Liver (tissue), 9 donors: Measurements from ENCODE around the gene IL10. TPM values are rescaled to one million over a fixed set of nuclear protein-coding genes. Genes with fewer than 3 reads are reported as not detected.

ENCODE experiments used
- DNase-seq: peaks from one replicate; pipeline ENCODE4 v3.0.0-alpha.2; 2017; ENCODE audit warnings: low spot score
- H3K27ac ChIP-seq, 2 donors: one replicate each; pipeline ENCODE4 v1.7.0; 2013; ENCODE audit warnings: inconsistent platforms in 2 of 2, low read length in 2 of 2, control low read depth in 1 of 2, low read depth in 1 of 2, mild to moderate bottlenecking in 1 of 2
- H3K27me3 ChIP-seq, 4 donors: one replicate each; pipeline versions ENCODE4 v1.6.1 to v1.7.0; 2013; ENCODE audit warnings: low read length in 3 of 4, inconsistent platforms in 1 of 4, mild to moderate bottlenecking in 1 of 4, moderate library complexity in 1 of 4; ENCODE audit not compliant: control insufficient read depth in 4 of 4, insufficient read depth in 4 of 4
- H3K36me3 ChIP-seq, 4 donors: one replicate each; pipeline versions ENCODE4 v1.6.1 to v1.7.0; 2013; ENCODE audit warnings: low read length in 3 of 4, mild to moderate bottlenecking in 3 of 4, low read depth in 1 of 4, moderate library complexity in 1 of 4; ENCODE audit not compliant: control insufficient read depth in 4 of 4, insufficient read depth in 3 of 4
- H3K4me1 ChIP-seq, 4 donors: one replicate each; pipeline versions ENCODE4 v1.6.1 to v1.7.0; 2013; ENCODE audit warnings: low read length in 3 of 4, mild to moderate bottlenecking in 3 of 4, moderate library complexity in 1 of 4; ENCODE audit not compliant: control insufficient read depth in 4 of 4, insufficient read depth in 4 of 4
- H3K4me3 ChIP-seq, 3 donors: one replicate each; pipeline versions ENCODE4 v1.6.1 to v1.7.0; 2013; ENCODE audit warnings: low read length in 3 of 3, control low read depth in 1 of 3, low read depth in 1 of 3, mild to moderate bottlenecking in 1 of 3
- H3K9ac ChIP-seq, 2 donors: one replicate each; pipeline ENCODE4 v1.7.0; 2013; ENCODE audit warnings: low read length in 2 of 2, mild to moderate bottlenecking in 2 of 2, moderate library complexity in 2 of 2, control low read depth in 1 of 2, low read depth in 1 of 2
- H3K9me3 ChIP-seq, 4 donors: one replicate each; pipeline versions ENCODE4 v1.6.1 to v1.7.0; 2013; ENCODE audit warnings: low read length in 3 of 4; ENCODE audit not compliant: control insufficient read depth in 4 of 4
- EGR1 ChIP-seq, 2 donors: IDR thresholded peaks; 2 replicates each; pipeline ENCODE4 v1.6.1; 2016 to 2018; ENCODE audit warnings: antibody characterized with exemption in 2 of 2, low read depth in 2 of 2
- FOXA2 ChIP-seq: IDR thresholded peaks from 2 replicates; pipeline ENCODE4 v1.6.1; 2016; ENCODE audit warnings: antibody characterized with exemption
- GABPA ChIP-seq, 2 donors: IDR thresholded peaks in 1 of 2; conservative IDR thresholded peaks in 1 of 2; 2 replicates each; pipeline ENCODE4 v1.6.1; 2016; ENCODE audit warnings: antibody characterized with exemption in 2 of 2, mild to moderate bottlenecking in 1 of 2, moderate library complexity in 1 of 2
- HNF4A ChIP-seq, 2 donors: conservative IDR thresholded peaks; 2 replicates each; pipeline ENCODE4 v1.6.1; 2016; ENCODE audit warnings: antibody characterized with exemption in 2 of 2, mild to moderate bottlenecking in 2 of 2
- HNF4G ChIP-seq: IDR thresholded peaks from 2 replicates; pipeline ENCODE4 v1.6.1; 2016; ENCODE audit warnings: antibody characterized with exemption
- JUND ChIP-seq, 2 donors: IDR thresholded peaks; 2 replicates each; pipeline ENCODE4 v1.6.1; 2016; ENCODE audit warnings: antibody characterized with exemption in 2 of 2
- NR2F2 ChIP-seq: IDR thresholded peaks from 2 replicates; pipeline ENCODE4 v1.6.1; 2016; ENCODE audit warnings: antibody characterized with exemption
- RAD21 ChIP-seq, 2 donors: IDR thresholded peaks; 2 replicates each; pipeline ENCODE4 v1.6.1; 2016; ENCODE audit warnings: antibody characterized with exemption in 2 of 2, mild to moderate bottlenecking in 2 of 2
- SP1 ChIP-seq: IDR thresholded peaks from 2 replicates; pipeline ENCODE4 v1.6.1; 2018; ENCODE audit warnings: antibody characterized with exemption, mild to moderate bottlenecking
- TAF1 ChIP-seq: conservative IDR thresholded peaks from 2 replicates; pipeline ENCODE4 v1.6.1; 2016; ENCODE audit warnings: antibody characterized with exemption, mild to moderate bottlenecking
- YY1 ChIP-seq: IDR thresholded peaks from 2 replicates; pipeline ENCODE4 v1.6.1; 2016; ENCODE audit warnings: antibody characterized with exemption, mild to moderate bottlenecking
- WGBS: extraction: QIAGEN DNeasy Blood & Tissue Kit; methylation state at CpG from one replicate; pipeline ENCODE4 v1.1.7; 2013; 5-methylcytosine and 5-hydroxymethylcytosine counted together
- polyA plus RNA-seq, 2 donors: library from polyadenylated mRNA; stranded (reverse) in 1 of 2; unstranded in 1 of 2; fragments of 200-250 nt in 1 of 2; fragments of >200 nt in 1 of 2; fragmentation: Nextera tagmentation in 1 of 2; extraction: Ambion mirVana in 1 of 2; gene quantifications; one replicate each; pipeline versions ENCODE4 v1.2.1 to v1.2.3, GENCODE V29; 2013 to 2015
- total RNA-seq, 2 donors: library from RNA; depleted of rRNA; stranded (reverse); fragments of >200 nt; gene quantifications; one replicate each; pipeline ENCODE4 v1.2.3, GENCODE V29; 2014
- TF ChIP-seq, protein P1 (sequence below): fragments of 150-350 bp; IDR thresholded peaks from 2 replicates; pipeline ENCODE4 v1.5.1; 2017; ENCODE audit warnings: improper control_type of control experiment, low read depth, low read length; ENCODE audit not compliant: missing input control
- TF ChIP-seq, protein P2 (sequence below): IDR thresholded peaks from 2 replicates; pipeline ENCODE4 v1.6.1; 2016; ENCODE audit warnings: antibody characterized with exemption
- TF ChIP-seq, protein P3 (sequence below): IDR thresholded peaks from 2 replicates; pipeline ENCODE4 v1.6.1; 2016; ENCODE audit warnings: antibody characterized with exemption
- TF ChIP-seq, protein P4 (sequence below): IDR thresholded peaks from 2 replicates; pipeline ENCODE4 v1.6.1; 2016; ENCODE audit warnings: antibody characterized with exemption
- TF ChIP-seq, protein P5 (sequence below): IDR thresholded peaks from 2 replicates; pipeline ENCODE4 v1.6.1; 2016; ENCODE audit warnings: antibody characterized with exemption, mild to moderate bottlenecking
- donor health status: healthy.
- donor health status: healthy.
- donor health status: healthy.
- donor health status: healthy.
- donor health status: healthy.

IL10 gene
- total and polyA plus RNA-seq, 4 donors = 0.23 to 1.4 (median 0.59) TPM

DNA sequence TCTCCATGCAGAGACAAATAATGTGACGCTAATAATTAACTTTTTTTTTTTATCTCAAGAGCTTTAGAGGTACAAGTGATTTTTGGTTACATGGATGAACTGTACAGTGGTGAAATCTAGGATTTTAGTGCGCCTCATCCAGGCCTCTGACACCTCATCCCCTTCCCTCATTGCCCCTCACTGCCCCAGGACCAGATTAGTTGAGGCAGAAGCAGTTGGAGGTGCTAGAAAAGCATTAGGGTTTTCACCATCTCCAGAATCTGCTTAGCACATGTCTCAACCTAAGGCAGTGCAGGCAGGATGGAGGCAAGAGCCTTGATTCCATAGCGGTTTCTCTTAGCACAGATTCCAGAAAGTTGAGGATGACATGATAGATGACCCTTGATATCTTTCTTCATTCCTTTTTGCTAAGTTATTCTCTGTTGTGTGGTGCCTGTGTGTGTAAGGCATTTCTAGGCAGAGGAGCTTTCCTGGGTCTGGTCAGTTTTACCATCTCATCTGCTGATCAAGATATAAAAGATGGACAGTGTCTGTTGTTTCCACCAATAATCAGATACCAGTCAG, 16.3 kb upstream of the IL10 start:
- no peaks in the 10 kb centered on the region for H3K4me1 ChIP-seq
- no peaks in the 10 kb centered on the region for H3K9me3 ChIP-seq
- no peak overlapping the region for H3K4me3 ChIP-seq
- no peaks in the 10 kb centered on the region for H3K27me3 ChIP-seq
- no peak overlapping the region for H3K27ac ChIP-seq
- DNase-seq = no peak
- 98% methylated on average over 3 of the region's 3 CpGs for WGBS
- no peak for TF ChIP-seq HNF4A (conservative IDR thresholded peaks at IDR 0.05)
- TF ChIP-seq HNF4G = no peak
- H3K9ac ChIP-seq = no peak overlapping the region
- H3K36me3 ChIP-seq = no peaks in the 10 kb centered on the region

DNA sequence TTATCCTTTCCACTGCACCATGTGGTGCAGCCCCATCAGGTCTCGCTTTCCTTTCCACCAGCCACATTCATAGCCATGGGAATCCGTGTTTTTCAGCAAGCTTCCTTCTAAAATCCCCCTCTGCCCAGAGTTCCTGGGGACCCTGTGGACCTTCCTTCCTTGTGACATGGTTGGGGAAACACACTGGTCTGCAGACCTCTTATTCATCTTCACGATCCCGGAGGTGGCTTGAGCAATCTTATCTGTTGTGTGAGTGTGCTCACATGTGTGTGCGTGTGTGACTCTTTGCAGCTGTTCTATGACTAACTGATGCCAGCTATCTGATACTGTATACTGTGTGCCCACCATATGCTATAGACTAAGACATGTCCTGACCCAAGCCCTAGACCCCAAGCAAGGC, 15.6 kb upstream of the IL10 start:
- TF ChIP-seq, protein P1, sequence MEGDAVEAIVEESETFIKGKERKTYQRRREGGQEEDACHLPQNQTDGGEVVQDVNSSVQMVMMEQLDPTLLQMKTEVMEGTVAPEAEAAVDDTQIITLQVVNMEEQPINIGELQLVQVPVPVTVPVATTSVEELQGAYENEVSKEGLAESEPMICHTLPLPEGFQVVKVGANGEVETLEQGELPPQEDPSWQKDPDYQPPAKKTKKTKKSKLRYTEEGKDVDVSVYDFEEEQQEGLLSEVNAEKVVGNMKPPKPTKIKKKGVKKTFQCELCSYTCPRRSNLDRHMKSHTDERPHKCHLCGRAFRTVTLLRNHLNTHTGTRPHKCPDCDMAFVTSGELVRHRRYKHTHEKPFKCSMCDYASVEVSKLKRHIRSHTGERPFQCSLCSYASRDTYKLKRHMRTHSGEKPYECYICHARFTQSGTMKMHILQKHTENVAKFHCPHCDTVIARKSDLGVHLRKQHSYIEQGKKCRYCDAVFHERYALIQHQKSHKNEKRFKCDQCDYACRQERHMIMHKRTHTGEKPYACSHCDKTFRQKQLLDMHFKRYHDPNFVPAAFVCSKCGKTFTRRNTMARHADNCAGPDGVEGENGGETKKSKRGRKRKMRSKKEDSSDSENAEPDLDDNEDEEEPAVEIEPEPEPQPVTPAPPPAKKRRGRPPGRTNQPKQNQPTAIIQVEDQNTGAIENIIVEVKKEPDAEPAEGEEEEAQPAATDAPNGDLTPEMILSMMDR = no peak
- TF ChIP-seq GABPA (IDR thresholded peaks at IDR 0.05 in 1 of 2, conservative IDR thresholded peaks at IDR 0.05 in 1 of 2) (no peak), YY1 (no peak), EGR1 (IDR thresholded peaks at IDR 0.05; ENCODE audit: low read depth in 2 of 2) (no peak), JUND (IDR thresholded peaks at IDR 0.05) (no peak), RAD21 (IDR thresholded peaks at IDR 0.05) (no peak), HNF4G (no peak), NR2F2 (no peak), HNF4A (conservative IDR thresholded peaks at IDR 0.05) (no peak), TAF1 (no peak), FOXA2 (no peak), SP1 (no peak)
- TF ChIP-seq, protein P2, sequence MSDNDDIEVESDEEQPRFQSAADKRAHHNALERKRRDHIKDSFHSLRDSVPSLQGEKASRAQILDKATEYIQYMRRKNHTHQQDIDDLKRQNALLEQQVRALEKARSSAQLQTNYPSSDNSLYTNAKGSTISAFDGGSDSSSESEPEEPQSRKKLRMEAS = no peak
- TF ChIP-seq, protein P3, sequence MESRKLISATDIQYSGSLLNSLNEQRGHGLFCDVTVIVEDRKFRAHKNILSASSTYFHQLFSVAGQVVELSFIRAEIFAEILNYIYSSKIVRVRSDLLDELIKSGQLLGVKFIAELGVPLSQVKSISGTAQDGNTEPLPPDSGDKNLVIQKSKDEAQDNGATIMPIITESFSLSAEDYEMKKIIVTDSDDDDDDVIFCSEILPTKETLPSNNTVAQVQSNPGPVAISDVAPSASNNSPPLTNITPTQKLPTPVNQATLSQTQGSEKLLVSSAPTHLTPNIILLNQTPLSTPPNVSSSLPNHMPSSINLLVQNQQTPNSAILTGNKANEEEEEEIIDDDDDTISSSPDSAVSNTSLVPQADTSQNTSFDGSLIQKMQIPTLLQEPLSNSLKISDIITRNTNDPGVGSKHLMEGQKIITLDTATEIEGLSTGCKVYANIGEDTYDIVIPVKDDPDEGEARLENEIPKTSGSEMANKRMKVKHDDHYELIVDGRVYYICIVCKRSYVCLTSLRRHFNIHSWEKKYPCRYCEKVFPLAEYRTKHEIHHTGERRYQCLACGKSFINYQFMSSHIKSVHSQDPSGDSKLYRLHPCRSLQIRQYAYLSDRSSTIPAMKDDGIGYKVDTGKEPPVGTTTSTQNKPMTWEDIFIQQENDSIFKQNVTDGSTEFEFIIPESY = no peak
- TF ChIP-seq, protein P4, sequence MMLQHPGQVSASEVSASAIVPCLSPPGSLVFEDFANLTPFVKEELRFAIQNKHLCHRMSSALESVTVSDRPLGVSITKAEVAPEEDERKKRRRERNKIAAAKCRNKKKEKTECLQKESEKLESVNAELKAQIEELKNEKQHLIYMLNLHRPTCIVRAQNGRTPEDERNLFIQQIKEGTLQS = no peak
- TF ChIP-seq, protein P5, sequence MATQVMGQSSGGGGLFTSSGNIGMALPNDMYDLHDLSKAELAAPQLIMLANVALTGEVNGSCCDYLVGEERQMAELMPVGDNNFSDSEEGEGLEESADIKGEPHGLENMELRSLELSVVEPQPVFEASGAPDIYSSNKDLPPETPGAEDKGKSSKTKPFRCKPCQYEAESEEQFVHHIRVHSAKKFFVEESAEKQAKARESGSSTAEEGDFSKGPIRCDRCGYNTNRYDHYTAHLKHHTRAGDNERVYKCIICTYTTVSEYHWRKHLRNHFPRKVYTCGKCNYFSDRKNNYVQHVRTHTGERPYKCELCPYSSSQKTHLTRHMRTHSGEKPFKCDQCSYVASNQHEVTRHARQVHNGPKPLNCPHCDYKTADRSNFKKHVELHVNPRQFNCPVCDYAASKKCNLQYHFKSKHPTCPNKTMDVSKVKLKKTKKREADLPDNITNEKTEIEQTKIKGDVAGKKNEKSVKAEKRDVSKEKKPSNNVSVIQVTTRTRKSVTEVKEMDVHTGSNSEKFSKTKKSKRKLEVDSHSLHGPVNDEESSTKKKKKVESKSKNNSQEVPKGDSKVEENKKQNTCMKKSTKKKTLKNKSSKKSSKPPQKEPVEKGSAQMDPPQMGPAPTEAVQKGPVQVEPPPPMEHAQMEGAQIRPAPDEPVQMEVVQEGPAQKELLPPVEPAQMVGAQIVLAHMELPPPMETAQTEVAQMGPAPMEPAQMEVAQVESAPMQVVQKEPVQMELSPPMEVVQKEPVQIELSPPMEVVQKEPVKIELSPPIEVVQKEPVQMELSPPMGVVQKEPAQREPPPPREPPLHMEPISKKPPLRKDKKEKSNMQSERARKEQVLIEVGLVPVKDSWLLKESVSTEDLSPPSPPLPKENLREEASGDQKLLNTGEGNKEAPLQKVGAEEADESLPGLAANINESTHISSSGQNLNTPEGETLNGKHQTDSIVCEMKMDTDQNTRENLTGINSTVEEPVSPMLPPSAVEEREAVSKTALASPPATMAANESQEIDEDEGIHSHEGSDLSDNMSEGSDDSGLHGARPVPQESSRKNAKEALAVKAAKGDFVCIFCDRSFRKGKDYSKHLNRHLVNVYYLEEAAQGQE = no peak
- Histone ChIP-seq H3K9me3 (no peaks in the 10 kb centered on the region), H3K4me1 (no peaks in the 10 kb centered on the region), H3K4me3 (no peak overlapping the region), H3K9ac (no peak overlapping the region), H3K27ac (no peak overlapping the region), H3K27me3 (no peaks in the 10 kb centered on the region), H3K36me3 (no peaks in the 10 kb centered on the region)
- DNase-seq = no peak
- WGBS = 90% methylated on average over 5 of the region's 5 CpGs
